Breast epithelium (tissue), 3 donors: ENCODE data around the gene PCDH9.

Experiments used
- POLR2A ChIP-seq: fragments of 450-650 bp; IDR thresholded peaks from one replicate; pipeline ENCODE4 v1.6.1; 2016; ENCODE audit warnings: antibody characterized with exemption, mild to moderate bottlenecking, moderate library complexity
- POLR2AphosphoS5 ChIP-seq, 3 donors: sonication (generic); formaldehyde crosslinking; IDR thresholded peaks; one replicate each; pipeline ENCODE4 v1.6.1; 2017; ENCODE audit warnings: antibody characterized with exemption in 3 of 3
- TF ChIP-seq, protein P1 (sequence below), 3 donors: fragments of 450-650 bp; IDR thresholded peaks; one replicate each; pipeline ENCODE4 v1.5.1; 2016 to 2017; ENCODE audit warnings: antibody characterized with exemption in 3 of 3, mild to moderate bottlenecking in 3 of 3, moderate library complexity in 3 of 3

GRCh38 chr13:66778461-66778860 lies 451.7 kb downstream of the PCDH9 start:
- TF ChIP-seq, protein P1, sequence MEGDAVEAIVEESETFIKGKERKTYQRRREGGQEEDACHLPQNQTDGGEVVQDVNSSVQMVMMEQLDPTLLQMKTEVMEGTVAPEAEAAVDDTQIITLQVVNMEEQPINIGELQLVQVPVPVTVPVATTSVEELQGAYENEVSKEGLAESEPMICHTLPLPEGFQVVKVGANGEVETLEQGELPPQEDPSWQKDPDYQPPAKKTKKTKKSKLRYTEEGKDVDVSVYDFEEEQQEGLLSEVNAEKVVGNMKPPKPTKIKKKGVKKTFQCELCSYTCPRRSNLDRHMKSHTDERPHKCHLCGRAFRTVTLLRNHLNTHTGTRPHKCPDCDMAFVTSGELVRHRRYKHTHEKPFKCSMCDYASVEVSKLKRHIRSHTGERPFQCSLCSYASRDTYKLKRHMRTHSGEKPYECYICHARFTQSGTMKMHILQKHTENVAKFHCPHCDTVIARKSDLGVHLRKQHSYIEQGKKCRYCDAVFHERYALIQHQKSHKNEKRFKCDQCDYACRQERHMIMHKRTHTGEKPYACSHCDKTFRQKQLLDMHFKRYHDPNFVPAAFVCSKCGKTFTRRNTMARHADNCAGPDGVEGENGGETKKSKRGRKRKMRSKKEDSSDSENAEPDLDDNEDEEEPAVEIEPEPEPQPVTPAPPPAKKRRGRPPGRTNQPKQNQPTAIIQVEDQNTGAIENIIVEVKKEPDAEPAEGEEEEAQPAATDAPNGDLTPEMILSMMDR (IDR thresholded peaks at IDR 0.05) = no peak
- TF ChIP-seq POLR2A (no peak), POLR2AphosphoS5 (IDR thresholded peaks at IDR 0.05) (no peak)
